Coronary artery (tissue), 2 donors: ENCODE data around the gene TNFRSF14.

Experiments
- DNase-seq: peaks from one replicate; pipeline ENCODE4 v3.0.0-alpha.2; 2017; ENCODE audit warnings: low spot score
- H3K27ac ChIP-seq, 2 donors: fragments of 200-600 bp; sonication (generic); one replicate each; pipeline ENCODE4 v1.5.1; 2016 to 2019
- H3K4me3 ChIP-seq: fragments of 200-600 bp; sonication (generic); 2 replicates; pipeline ENCODE4 v1.5.1; 2016; ENCODE audit warnings: mild to moderate bottlenecking, moderate library complexity
- CTCF ChIP-seq: fragments of 200-600 bp; sonication (generic); IDR thresholded peaks from one replicate; pipeline ENCODE4 v1.5.1; 2019; ENCODE audit warnings: antibody characterized with exemption

TNFRSF14 gene

DNA sequence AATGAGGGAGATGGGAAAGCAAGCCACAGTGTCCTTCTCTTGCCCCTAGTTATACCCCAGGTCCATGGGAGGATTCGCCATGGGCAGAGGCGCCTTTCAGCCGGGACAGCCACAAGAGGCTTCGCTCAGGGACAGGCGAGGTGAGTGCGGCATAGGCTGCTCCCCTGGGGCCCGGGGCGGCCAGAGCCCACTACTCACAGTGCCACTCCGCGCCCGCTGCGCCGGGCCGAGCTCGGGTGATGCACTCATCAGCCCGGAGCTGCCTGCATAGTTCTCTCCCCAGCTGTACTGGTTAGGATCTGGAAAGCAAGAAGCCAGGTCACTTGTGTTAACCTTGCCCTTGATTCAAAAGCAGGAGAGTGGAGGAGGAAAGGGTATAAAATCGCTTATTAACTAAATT, 38.2 kb upstream of the TNFRSF14 start:
- H3K4me3 ChIP-seq: no peak overlapping the region
- TF ChIP-seq CTCF: no peak
- H3K27ac ChIP-seq: no peak overlapping the region

DNA sequence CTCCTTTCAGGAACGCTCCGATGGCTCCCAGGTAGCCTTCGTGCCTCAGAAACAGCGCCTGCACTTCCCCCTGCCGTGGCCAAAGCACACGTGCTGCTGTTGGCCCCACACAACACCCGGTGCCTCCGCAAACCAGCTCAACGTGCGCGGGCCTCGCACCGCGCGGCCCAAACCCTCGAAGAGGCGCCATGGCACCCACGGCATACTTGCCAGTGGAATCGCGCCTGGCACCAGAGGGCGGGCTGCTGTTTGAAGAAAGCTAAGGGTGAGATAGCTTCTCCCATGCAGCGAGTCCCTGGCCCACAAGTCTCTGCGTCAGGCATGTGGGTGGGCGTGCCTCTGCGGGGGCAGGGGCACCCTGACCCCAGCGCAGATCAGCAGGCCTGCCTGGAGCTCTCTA, 37.6 kb upstream of the TNFRSF14 start:
- no peak for DNase-seq
- no peak overlapping the region for H3K27ac ChIP-seq
- no peak overlapping the region for H3K4me3 ChIP-seq
- TF ChIP-seq CTCF: no peak

More for the DNA sequence above, 38.2 kb upstream of the TNFRSF14 start:
- DNase-seq: no peak

DNA sequence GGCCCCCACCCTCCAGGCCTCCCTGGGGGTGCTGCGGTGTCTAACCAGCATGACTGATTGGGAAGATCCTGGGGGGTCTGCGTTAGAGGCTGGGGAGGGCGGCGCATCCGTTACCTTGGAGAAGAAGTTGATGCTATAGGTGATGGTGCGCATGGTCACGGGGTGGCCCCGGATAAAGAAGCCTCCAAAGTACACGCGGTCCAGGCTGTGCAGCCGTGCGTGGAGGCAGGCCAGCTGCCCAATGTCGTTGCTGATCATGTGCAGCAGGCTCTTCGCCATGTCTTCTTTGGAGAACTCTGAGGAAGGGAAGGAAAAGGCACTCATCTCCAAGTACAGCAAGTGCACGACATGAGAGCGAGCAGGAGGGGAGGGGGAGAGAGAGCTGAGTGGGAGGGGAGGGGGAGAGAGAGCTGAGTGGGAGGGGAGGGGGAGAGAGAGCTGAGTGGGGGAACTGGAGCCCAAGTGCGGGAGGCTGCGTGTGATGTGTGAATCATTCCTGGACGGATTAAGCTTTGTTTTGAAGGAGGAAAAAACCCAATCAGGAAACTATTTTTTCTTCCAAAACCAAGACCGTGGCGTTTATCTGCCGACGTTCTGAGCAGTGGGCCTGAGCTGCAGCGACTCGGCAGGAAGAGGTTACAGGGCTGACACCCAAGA, 37.0 kb upstream of the TNFRSF14 start:
- DNase-seq: no peak
- Histone ChIP-seq H3K4me3 (no peak overlapping the region), H3K27ac (no peak overlapping the region)
- TF ChIP-seq CTCF: no peak

GRCh38 chr1:2519729-2520128, 36.4 kb upstream of the TNFRSF14 start:
- no peak for TF ChIP-seq CTCF
- H3K4me3 ChIP-seq: no peak overlapping the region
- DNase-seq: no peak
- H3K27ac ChIP-seq: no peak overlapping the region

DNA sequence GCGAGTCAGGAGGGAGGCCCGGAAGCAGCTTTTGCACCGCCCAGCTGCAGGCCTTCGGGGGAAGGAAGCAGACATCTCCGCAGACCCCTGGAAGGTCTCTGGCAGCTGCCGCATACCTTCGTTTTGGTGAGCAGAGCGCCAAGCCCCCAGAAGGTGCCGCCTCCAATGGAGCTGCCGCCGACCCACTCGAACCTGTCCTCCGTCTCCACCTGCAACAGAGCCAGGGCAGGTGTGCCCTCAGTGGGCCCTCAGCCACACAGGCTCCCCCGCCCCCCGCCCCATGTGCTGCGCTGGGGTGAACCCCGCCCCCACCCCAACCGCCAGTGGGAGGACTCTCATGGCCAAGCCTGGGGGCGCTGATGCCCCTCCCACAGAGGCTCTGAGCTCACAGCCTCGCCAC, 36.0 kb upstream of the TNFRSF14 start:
- DNase-seq: no peak
- Histone ChIP-seq H3K4me3 (no peak overlapping the region), H3K27ac (no peak overlapping the region)
- TF ChIP-seq CTCF: no peak

- DNase-seq: no peak
- no peak for TF ChIP-seq CTCF
- Histone ChIP-seq H3K4me3 (no peak overlapping the region), H3K27ac (no peak overlapping the region)
Measured at GRCh38 chr1:2520806-2521205, 35.4 kb upstream of the TNFRSF14 start.

- Histone ChIP-seq H3K27ac (no peak overlapping the region), H3K4me3 (no peak overlapping the region)
- no peak for DNase-seq
- no peak for TF ChIP-seq CTCF
Measured at GRCh38 chr1:2522230-2522629, 33.9 kb upstream of the TNFRSF14 start.
